ENCODE data around the gene NUDT8. TPM values are rescaled to one million over a fixed set of nuclear protein-coding genes. Genes with fewer than 3 reads are reported as not detected.
"Not testable (repeated sequence)": the region's sequence is repeated elsewhere in the genome, so short reads cannot be mapped to it uniquely, and the experiment has no call there.

NUDT8 gene
- total RNA-seq, 2 experiments from 2014 or later, result 15.3 to 16.7 TPM

DNA sequence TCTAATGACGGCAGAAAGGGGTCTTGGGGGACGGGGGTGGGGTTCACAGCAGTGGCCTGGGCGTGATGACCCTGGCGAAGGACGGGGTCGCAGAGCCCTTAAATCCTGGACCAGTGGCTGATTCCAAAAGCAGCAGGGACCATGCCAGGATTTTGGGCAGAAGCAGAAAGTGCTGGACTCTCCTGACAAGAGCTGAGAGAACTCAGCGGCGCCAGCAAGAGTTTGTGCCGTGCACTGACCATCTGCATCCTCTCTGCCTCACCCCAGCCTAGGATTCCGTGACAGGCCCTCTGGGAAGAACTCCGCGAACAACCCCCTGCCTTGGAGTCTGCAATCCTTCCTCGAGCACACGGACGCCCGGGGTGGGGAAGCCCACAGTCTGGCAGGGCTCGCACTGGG lies 23.6 kb downstream of the NUDT8 start:
- ATAC-seq, result no peak
- peaks cover 3% of the 10 kb centered on the region for H3K9me3 Mint-ChIP-seq (ENCODE audit: low read depth)
- H3K4me1 Mint-ChIP-seq, result peaks cover 23% of the 10 kb centered on the region
- H3K36me3 Mint-ChIP-seq, result peaks cover 9% of the 10 kb centered on the region
- peak overlapping the region; percentile 90 for H3K27ac Mint-ChIP-seq
- DNase-seq, result no peak
- peaks cover 7% of the 10 kb centered on the region for H3K27me3 Mint-ChIP-seq
- H3K4me3 Mint-ChIP-seq, result peak overlapping the region; percentile 88
- CTCF ChIA-PET, result interaction anchor here (1.1 to 2.3 kb wide), 2 partner anchors 8 to 24 kb away, joined by 3 to 8 read pairs; partner anchors contain the start of gene NUDT8

DNA sequence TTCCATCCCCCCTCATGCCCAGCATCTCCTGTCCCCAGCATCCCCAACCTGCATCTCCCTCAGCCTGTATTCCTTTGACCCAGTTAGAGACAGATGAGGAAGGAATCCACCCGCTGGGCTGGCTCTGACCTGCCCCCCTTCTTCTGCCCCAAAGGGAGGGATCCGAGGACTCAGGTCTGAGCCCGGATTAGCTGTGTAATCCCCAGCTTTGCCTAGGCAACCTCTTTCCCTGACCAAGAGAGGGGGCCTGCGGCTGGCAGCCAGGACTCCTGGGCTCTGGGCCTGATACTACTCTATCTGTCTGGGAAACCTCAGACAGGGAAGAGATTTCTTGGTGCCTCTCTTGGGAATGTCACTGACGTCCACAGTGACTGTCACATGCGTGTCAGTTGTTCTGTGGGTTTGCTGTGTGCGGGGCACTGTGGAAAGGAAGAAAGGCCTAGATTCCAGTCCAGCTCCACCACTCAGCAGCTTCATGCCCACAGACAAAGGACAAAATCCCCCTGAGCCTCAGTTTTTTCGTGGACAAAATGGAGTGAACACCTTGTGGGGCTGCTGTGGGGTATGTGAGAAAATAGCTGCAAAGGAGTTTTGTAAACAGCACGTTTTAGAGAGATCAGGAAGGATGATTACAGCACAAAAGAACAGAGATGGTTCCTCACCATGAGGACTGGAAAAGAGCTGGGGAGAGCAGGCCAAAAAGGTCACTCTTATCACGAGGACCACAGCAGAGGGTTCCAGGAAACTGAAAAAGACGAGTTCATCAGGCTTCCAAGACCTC lies 24.3 kb downstream of the NUDT8 start:
- H3K36me3 Mint-ChIP-seq, result peaks cover 6% of the 10 kb centered on the region
- H3K27me3 Mint-ChIP-seq, result peaks cover 13% of the 10 kb centered on the region
- peak overlapping the region; percentile 58 for H3K4me3 Mint-ChIP-seq
- H3K4me1 Mint-ChIP-seq, result peaks cover 30% of the 10 kb centered on the region
- peak overlapping the region; percentile 73 for H3K27ac Mint-ChIP-seq
- ATAC-seq, result no peak
- DNase-seq, result no peak
- H3K9me3 Mint-ChIP-seq (ENCODE audit: low read depth), result peaks cover 3% of the 10 kb centered on the region
- CTCF ChIA-PET, result interaction anchor here (1.1 to 2.3 kb wide), 2 partner anchors 9 to 24 kb away, joined by 3 to 8 read pairs; partner anchors contain the start of gene NUDT8

DNA sequence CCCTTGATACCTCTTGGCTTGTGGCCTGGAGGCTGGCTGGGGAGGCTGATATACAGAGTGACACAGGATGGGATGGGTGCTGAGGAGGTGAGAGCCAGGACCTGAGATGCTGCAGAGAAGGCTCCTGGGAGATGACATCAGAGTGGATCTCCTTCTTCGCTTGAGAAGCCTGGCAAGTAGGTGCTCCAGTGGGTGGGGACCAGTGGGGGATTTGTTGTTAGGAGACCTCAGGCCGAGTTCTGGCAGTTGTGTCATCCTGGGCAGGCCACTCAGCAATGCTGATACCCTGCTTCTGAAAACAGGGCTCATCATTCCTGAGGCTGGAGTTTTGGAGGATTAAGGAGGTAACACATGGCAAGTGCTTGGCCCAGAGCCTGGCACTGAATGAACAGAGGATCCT lies 24.9 kb downstream of the NUDT8 start:
- no peak for ATAC-seq
- Mint-ChIP-seq H3K27me3 (peaks cover 19% of the 10 kb centered on the region), H3K9me3 (ENCODE audit: low read depth) (peaks cover 3% of the 10 kb centered on the region), H3K4me1 (peaks cover 36% of the 10 kb centered on the region), H3K4me3 (no peak overlapping the region), H3K27ac (no peak overlapping the region), H3K36me3 (peaks cover 6% of the 10 kb centered on the region)
- no peak for DNase-seq
- CTCF ChIA-PET, result interaction anchor here (2.3 kb wide), 1 partner anchor 10 kb away, joined by 8 read pairs; no protein-coding TSS in a partner anchor

DNA sequence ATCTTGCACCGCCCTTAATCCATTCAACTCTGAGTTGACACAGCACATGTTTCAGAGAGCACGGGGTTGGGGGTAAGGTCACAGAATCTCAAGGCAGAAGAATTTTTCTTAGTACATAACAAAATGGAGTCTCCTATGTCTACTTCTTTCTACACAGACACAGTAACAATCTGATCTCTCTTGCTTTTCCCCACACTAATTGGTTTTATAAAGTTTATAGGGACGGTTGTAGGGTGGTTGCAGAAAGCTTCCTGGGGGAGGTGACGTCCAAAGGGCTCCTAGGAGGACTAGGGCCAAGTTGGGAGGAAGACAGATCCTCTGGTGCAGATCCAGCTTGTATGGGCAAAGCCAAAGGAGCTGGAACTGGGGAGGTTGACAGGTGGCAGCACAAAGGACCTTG lies 25.6 kb downstream of the NUDT8 start:
- not testable (repeated sequence) for H3K36me3 Mint-ChIP-seq; ATAC-seq; H3K27ac Mint-ChIP-seq; H3K9me3 Mint-ChIP-seq (ENCODE audit: low read depth); DNase-seq; H3K4me3 Mint-ChIP-seq
- H3K27me3 Mint-ChIP-seq, result peaks cover 22% of the 10 kb centered on the region
- peaks cover 40% of the 10 kb centered on the region for H3K4me1 Mint-ChIP-seq
- CTCF ChIA-PET, result interaction anchor here (0.6 to 2.3 kb wide), 2 partner anchors 10 to 122 kb away, joined by 3 to 8 read pairs; no protein-coding TSS in a partner anchor

DNA sequence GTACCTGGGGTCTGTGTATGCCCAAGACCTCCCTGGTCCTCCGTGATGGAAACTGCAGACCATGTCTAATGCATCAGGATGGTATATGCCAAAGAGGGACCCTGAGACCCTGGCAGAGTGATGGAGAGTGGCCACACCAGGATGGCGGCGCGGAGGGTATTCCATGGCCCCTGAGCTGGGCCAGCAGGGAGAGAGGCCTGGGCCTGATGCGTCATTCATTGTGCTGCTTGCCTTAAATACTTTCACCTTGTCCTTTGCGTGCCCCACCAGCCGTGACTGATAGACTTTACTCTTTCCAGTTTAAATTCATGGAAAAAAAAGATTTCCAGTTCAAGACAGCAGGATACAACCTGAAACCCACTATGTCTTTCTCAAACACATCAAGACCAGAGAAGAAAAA lies 28.6 kb downstream of the NUDT8 start:
- H3K27ac Mint-ChIP-seq, result no peak overlapping the region
- no peak overlapping the region for H3K4me3 Mint-ChIP-seq
- peaks cover 24% of the 10 kb centered on the region for H3K4me1 Mint-ChIP-seq
- CTCF ChIA-PET, result interaction anchor here (0.9 to 3.3 kb wide), 4 partner anchors 9 to 200 kb away, joined by 3 to 16 read pairs (median 3); partner anchors contain the start of gene PPP1CA
- peaks cover 25% of the 10 kb centered on the region for H3K27me3 Mint-ChIP-seq
- H3K36me3 Mint-ChIP-seq, result no peaks in the 10 kb centered on the region
- no peak for DNase-seq
- ATAC-seq, result no peak
- peaks cover 3% of the 10 kb centered on the region for H3K9me3 Mint-ChIP-seq (ENCODE audit: low read depth)

DNA sequence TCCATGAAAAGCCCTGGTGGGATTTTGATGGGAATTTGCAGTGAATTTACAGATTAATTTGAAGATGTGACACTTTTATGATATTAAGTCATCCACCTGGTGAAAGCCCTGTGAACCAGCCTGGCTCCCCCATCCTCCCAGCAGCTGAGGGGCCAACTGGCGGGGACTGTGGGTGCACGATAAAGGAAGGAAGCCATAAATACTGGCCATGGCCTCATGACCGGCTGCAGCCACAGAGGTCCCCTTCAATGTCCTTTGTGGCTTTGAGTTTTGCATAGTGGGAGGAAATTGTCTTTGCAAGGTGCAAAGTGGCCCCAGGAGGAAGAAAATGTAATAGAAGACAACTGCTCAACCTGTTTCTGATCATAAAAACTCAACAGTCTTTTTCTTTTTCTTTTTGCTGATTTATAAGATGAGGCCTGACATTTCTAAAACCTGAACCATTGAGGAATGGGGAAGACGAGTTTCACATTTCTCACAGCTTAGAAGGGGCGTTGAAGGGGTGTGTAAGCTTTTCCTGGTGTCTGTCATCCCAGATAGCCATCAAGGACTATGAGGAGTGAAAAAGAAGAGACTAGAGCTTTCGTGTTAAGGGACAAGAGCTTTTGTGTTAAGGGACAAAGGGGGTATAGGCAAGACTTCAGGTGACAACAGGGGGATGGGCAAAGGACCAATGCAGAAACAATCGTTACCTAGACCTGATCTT lies 29.3 kb downstream of the NUDT8 start:
- Mint-ChIP-seq H3K27ac (peak overlapping the region; percentile 65), H3K9me3 (ENCODE audit: low read depth) (peaks cover 3% of the 10 kb centered on the region), H3K27me3 (peaks cover 25% of the 10 kb centered on the region), H3K4me1 (peaks cover 21% of the 10 kb centered on the region), H3K36me3 (no peaks in the 10 kb centered on the region), H3K4me3 (no peak overlapping the region)
- peak; percentile 61 for ATAC-seq
- peak; percentile 63 for DNase-seq
- CTCF ChIA-PET, result interaction anchor here (0.9 to 3.3 kb wide), 3 partner anchors 8 to 199 kb away, joined by 3 to 16 read pairs (median 3); partner anchors contain the start of gene PPP1CA

DNA sequence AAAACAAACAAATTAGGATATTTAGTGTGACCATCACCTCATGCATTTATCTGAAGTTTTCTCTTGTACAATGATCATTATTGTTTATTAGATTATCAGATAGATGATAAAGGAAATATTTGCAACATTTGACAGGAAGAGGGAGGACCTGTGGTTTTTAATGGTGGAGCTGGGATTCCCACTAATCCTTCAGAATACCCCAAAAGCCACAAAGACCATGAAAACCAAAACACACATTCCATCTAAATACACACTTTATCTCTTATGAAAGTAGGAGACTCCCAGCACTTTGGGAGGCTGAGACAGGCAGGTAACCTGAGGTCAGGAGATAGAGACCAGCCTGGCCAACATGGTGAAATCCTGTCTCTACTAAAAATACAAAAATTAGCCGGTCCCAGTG lies 30.6 kb downstream of the NUDT8 start:
- Mint-ChIP-seq H3K9me3 (ENCODE audit: low read depth) (peaks cover 3% of the 10 kb centered on the region), H3K4me1 (peaks cover 21% of the 10 kb centered on the region), H3K27me3 (peaks cover 25% of the 10 kb centered on the region), H3K27ac (no peak overlapping the region), H3K4me3 (no peak overlapping the region), H3K36me3 (no peaks in the 10 kb centered on the region)
- DNase-seq (no peak), ATAC-seq (no peak)
- CTCF ChIA-PET, result interaction anchor here (1.0 to 3.3 kb wide), 2 partner anchors 15 to 21 kb away, joined by 3 to 16 read pairs; no protein-coding TSS in a partner anchor

DNA sequence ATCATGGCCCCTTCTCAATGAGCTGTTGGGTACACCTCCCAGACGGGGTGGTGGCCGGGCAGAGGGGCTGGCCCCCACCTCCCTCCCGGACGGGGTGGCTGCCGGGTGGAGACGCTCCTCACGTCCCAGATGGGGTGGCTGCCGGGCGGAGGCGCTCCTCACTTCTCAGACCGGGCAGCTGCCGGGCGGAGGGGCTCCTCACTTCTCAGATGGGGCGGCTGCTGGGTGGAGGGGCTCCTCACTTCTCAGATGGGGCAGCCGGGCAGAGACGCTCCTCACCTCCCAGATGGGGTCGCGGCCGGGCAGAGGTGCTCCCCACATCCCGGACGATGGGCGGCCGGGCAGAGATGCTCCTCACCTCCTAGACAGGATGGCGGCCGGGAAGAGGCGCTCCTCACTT lies 31.8 kb downstream of the NUDT8 start:
- H3K4me1 Mint-ChIP-seq, result peaks cover 21% of the 10 kb centered on the region

DNA sequence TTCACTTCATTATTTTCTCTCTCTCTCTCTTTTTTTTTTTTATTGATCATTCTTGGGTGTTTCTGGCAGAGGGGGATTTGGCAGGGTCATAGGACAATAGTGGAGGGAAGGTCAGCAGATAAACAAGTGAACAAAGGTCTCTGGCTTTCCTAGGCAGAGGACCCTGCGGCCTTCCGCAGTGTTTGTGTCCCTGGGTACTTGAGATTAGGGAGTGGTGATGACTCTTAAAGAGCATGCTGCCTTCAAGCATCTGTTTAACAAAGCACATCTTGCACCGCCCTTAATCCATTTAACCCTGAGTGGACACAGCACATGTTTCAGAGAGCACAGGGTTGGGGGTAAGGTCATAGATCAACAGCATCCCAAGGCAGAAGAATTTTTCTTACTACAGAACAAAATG lies 32.3 kb downstream of the NUDT8 start:
- ATAC-seq; H3K27ac Mint-ChIP-seq; H3K9me3 Mint-ChIP-seq (ENCODE audit: low read depth); H3K36me3 Mint-ChIP-seq; DNase-seq; H3K4me3 Mint-ChIP-seq: not testable (repeated sequence)
- CTCF ChIA-PET, result interaction anchor here (1.3 to 1.5 kb wide), 2 partner anchors 14 to 15 kb away, joined by 3 to 9 read pairs; partner anchors contain the start of gene GSTP1
- Mint-ChIP-seq H3K4me1 (peaks cover 21% of the 10 kb centered on the region), H3K27me3 (peaks cover 21% of the 10 kb centered on the region)

More for the DNA sequence above, 31.8 kb downstream of the NUDT8 start:
- not testable (repeated sequence) for ATAC-seq; H3K36me3 Mint-ChIP-seq; H3K27ac Mint-ChIP-seq; DNase-seq; H3K9me3 Mint-ChIP-seq (ENCODE audit: low read depth); H3K4me3 Mint-ChIP-seq
- CTCF ChIA-PET, result interaction anchor here (1.3 kb wide), 1 partner anchor 15 kb away, joined by 3 read pairs; no protein-coding TSS in a partner anchor
- H3K27me3 Mint-ChIP-seq, result peaks cover 25% of the 10 kb centered on the region

DNA sequence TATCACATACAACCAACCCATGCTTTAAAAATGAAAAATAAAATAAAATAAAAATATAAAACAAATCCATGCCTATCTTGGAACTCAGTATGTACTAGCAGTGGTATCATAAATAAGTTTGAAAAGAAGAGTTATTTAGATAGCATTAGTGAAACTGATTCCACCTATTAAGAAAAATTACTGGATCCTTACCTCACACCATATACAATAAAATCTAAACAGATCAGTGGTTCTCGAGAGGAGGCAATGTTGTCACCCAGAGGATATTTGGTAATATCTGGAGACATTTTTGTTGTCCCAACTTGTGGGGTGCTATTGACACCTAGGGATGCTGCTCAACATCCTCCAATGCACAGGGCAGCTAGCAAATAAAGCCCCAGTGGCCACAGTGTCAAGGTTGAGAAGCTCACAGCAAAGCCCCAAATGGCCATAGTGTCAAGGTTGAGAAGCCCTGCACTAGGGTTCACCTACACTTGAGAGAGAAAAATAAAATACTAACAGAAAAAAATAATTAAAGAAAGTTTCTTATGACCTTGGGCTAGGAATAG lies 32.9 kb downstream of the NUDT8 start:
- H3K27ac Mint-ChIP-seq, result no peak overlapping the region
- CTCF ChIA-PET, result interaction anchor here (1.5 to 4.8 kb wide), 2 partner anchors 13 to 18 kb away, joined by 9 to 26 read pairs; partner anchors contain the start of gene GSTP1

DNA sequence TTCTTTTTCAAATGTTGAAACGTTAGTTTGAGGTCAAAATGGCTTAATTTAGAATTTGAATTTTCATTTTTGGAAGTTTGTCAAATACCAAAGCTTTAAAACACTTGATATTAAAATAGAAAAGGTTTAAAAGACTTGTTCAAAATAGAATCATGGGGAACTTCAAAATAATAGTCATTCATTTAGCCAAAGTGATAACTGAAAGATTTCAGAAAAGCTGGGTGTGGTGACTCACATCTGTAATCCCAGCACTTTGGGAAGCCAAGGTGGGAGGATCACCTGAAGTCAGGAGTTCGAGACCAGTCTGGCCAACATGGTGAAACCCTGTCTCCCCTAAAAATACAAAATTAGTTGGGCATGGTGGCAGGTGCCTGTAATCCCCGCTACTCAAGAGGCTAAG lies 35.3 kb downstream of the NUDT8 start:
- no peak for ATAC-seq
- no peak for DNase-seq
- Mint-ChIP-seq H3K36me3 (no peaks in the 10 kb centered on the region), H3K4me1 (peaks cover under 1% of the 10 kb centered on the region), H3K4me3 (no peak overlapping the region), H3K27me3 (peaks cover 6% of the 10 kb centered on the region), H3K9me3 (ENCODE audit: low read depth) (no peaks in the 10 kb centered on the region), H3K27ac (no peak overlapping the region)
- CTCF ChIA-PET, result interaction anchor here (1.3 to 4.8 kb wide), 3 partner anchors 11 to 65 kb away, joined by 4 to 26 read pairs (median 4); partner anchors contain the start of gene GSTP1

More for the DNA sequence above, 32.9 kb downstream of the NUDT8 start:
- peaks cover 21% of the 10 kb centered on the region for H3K27me3 Mint-ChIP-seq
- DNase-seq (no peak), ATAC-seq (no peak)
- H3K4me1 Mint-ChIP-seq, result peaks cover 21% of the 10 kb centered on the region
- H3K36me3 Mint-ChIP-seq, result no peaks in the 10 kb centered on the region
- H3K9me3 Mint-ChIP-seq (ENCODE audit: low read depth), result no peaks in the 10 kb centered on the region
- no peak overlapping the region for H3K4me3 Mint-ChIP-seq

DNA sequence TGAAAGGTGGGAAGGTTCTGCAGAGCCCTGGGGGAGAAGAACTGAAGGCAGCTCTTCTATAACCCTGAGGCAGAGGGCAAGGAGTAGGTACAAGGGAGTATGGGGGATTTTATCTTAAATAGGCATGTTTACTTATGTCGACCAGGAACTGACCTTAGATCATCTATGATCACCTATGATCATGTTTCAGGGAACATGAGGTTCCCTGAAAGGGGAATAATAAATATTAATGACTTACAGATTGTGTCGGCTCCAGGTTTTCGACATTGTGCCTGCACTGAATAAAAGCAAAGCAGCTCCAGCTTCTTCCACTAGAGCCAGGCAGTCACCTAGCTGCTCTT lies 36.2 kb downstream of the NUDT8 start:
- ATAC-seq (no peak), DNase-seq (no peak)
- no peaks in the 10 kb centered on the region for H3K9me3 Mint-ChIP-seq (ENCODE audit: low read depth)
- H3K27ac Mint-ChIP-seq, result no peak overlapping the region
- no peaks in the 10 kb centered on the region for H3K4me1 Mint-ChIP-seq
- H3K4me3 Mint-ChIP-seq, result no peak overlapping the region
- no peaks in the 10 kb centered on the region for H3K36me3 Mint-ChIP-seq
- CTCF ChIA-PET, result interaction anchor here (4.8 kb wide), 1 partner anchor 22 kb away, joined by 26 read pairs; no protein-coding TSS in a partner anchor
- H3K27me3 Mint-ChIP-seq, result peaks cover 4% of the 10 kb centered on the region
